ENCODE results near the gene CDC23. TPM values are rescaled to one million over a fixed set of nuclear protein-coding genes. Genes with fewer than 3 reads are reported as not detected.
"Not testable (repeated sequence)": the region's sequence is repeated elsewhere in the genome, so short reads cannot be mapped to it uniquely, and the experiment has no call there.

The CDC23 gene
- polyA plus RNA-seq, 4 donors: 5.9 to 36.7 (median 12.4) TPM

DNA sequence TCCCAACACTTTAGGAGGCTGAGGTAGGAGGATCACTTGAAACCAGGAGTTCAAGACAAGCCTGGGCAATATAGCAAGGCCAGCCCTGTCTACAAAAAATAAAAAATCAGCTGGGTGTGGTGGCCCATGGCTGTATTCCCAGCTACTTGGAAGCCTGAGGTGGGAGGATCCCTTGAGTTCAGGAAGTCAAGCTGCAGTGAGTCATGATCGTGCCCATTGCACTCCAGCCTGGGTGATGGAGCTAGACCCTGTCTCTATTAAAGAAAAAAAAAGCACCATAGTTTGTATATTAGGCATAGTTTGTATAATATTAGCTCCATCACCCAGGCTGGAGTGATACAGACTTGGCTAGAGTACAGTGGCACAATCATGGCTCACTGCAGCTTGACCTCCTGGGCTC, 64.3 kb downstream of the CDC23 start:
- no peaks in the 10 kb centered on the region for H3K36me3 ChIP-seq (ENCODE audit: control insufficient read depth in 3 of 3, insufficient read depth in 2 of 3, low read depth in 1 of 3, low read length in 3 of 3)
- no peak overlapping the region for H3K4me3 ChIP-seq (ENCODE audit: low read depth in 1 of 3, low read length in 3 of 3)
- no peak for FAIRE-seq
- WGBS, 3 donors: 12 to 32% (median 26%) methylated on average over 1 of the region's 1 CpG
- no peaks in the 10 kb centered on the region for H3K4me1 ChIP-seq (ENCODE audit: control insufficient read depth in 3 of 3, insufficient read depth in 2 of 3, low read depth in 1 of 3, low read length in 2 of 3)
- no peaks in the 10 kb centered on the region for H3K27me3 ChIP-seq (ENCODE audit: control insufficient read depth in 3 of 3, insufficient read depth in 3 of 3, low read length in 3 of 3)
- peak in 1 of 2 donors; percentile 62 for DNase-seq
- no peaks in the 10 kb centered on the region for H3K9me3 ChIP-seq (ENCODE audit: control insufficient read depth in 2 of 2, insufficient read depth in 1 of 2, low read depth in 1 of 2, low read length in 1 of 2)
- no peak overlapping the region for H3K27ac ChIP-seq (ENCODE audit: low read depth in 1 of 3, low read length in 2 of 3)

DNA sequence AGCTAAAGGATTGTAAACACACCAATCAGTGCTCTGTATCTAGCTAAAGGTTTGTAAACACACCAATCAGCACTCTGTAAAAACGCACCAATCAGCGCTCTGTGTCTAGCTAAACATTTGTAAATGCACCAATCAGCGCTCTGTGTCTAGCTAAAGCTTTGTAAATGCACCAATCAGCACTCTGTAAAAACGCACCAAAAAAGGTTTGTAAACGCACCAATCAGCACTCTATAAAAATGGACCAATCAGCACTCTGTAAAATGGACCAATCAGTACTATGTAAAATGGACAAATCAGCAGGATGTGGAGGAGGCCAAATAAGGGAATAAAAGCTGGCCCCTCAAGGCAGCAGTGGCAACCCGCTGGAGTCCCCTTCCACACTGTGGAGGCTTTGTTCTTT, 69.5 kb downstream of the CDC23 start:
- WGBS, 3 donors: 88 to 92% (median 89%) methylated on average over 5 to 6 of the region's 6 CpGs
- not testable (repeated sequence) for FAIRE-seq

DNA sequence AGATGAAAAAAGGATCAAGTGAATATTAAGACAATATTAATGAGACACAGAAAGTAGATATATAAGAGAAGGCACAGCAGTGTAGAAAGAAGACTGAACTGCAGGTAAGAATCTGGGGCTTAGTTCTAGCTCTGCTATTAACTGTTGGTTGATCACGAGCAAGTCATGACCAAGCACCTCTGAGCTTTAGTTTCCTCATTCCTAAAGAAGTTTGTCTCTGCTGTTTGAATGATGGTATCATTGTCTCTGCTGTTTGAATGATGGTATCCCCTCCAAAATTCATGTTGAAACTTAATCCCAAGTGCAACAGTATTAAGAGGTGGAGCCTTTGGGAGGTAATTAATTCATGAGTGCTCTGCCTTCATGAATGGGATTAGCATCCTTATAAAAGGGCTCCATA, 71.4 kb downstream of the CDC23 start:
- H3K4me3 ChIP-seq (ENCODE audit: low read depth in 1 of 3, low read length in 3 of 3): no peak overlapping the region
- no peak overlapping the region for H3K27ac ChIP-seq (ENCODE audit: low read depth in 1 of 3, low read length in 2 of 3)
- DNase-seq (no peak), FAIRE-seq (no peak)
- 36 to 66% (median 44%) methylated on average over 1 of the region's 1 CpG for WGBS, 3 donors
- no peaks in the 10 kb centered on the region for H3K27me3 ChIP-seq (ENCODE audit: control insufficient read depth in 3 of 3, insufficient read depth in 3 of 3, low read length in 3 of 3)
- no peaks in the 10 kb centered on the region for H3K9me3 ChIP-seq (ENCODE audit: control insufficient read depth in 2 of 2, insufficient read depth in 1 of 2, low read depth in 1 of 2, low read length in 1 of 2)
- H3K36me3 ChIP-seq (ENCODE audit: control insufficient read depth in 3 of 3, insufficient read depth in 2 of 3, low read depth in 1 of 3, low read length in 3 of 3): no peaks in the 10 kb centered on the region
- no peaks in the 10 kb centered on the region for H3K4me1 ChIP-seq (ENCODE audit: control insufficient read depth in 3 of 3, insufficient read depth in 2 of 3, low read depth in 1 of 3, low read length in 2 of 3)

More for the DNA sequence above, 69.5 kb downstream of the CDC23 start:
- H3K27ac ChIP-seq (ENCODE audit: low read depth in 1 of 3, low read length in 2 of 3); H3K4me1 ChIP-seq (ENCODE audit: control insufficient read depth in 3 of 3, insufficient read depth in 2 of 3, low read depth in 1 of 3, low read length in 2 of 3); H3K27me3 ChIP-seq (ENCODE audit: control insufficient read depth in 3 of 3, insufficient read depth in 3 of 3, low read length in 3 of 3); H3K36me3 ChIP-seq (ENCODE audit: control insufficient read depth in 3 of 3, insufficient read depth in 2 of 3, low read depth in 1 of 3, low read length in 3 of 3); H3K9me3 ChIP-seq (ENCODE audit: control insufficient read depth in 2 of 2, insufficient read depth in 1 of 2, low read depth in 1 of 2, low read length in 1 of 2); H3K4me3 ChIP-seq (ENCODE audit: low read depth in 1 of 3, low read length in 3 of 3); DNase-seq: not testable (repeated sequence)

DNA sequence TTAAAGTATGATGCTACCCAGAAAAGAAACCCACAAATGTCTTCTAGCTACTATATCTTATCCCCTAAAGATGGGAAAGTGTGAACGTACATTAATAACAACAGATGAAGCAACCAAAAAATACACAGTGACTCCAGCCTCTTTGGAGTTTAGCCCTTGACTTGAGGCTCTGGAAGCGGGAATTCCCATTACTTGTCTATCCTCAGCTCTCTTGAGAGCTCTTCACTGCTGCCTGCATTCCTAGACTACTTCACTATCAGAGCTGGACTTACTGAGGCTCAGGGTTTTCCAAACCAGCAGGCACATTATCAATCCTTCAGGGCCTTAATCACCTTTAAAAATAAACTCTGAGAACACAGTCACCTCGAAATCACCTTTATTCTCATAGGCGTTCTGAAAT, 72.9 kb downstream of the CDC23 start:
- H3K27me3 ChIP-seq (ENCODE audit: control insufficient read depth in 3 of 3, insufficient read depth in 3 of 3, low read length in 3 of 3): no peaks in the 10 kb centered on the region
- WGBS, 3 donors: 64 to 71% (median 67%) methylated on average over 4 of the region's 4 CpGs
- no peaks in the 10 kb centered on the region for H3K36me3 ChIP-seq (ENCODE audit: control insufficient read depth in 3 of 3, insufficient read depth in 2 of 3, low read depth in 1 of 3, low read length in 3 of 3)
- no peak overlapping the region for H3K4me3 ChIP-seq (ENCODE audit: low read depth in 1 of 3, low read length in 3 of 3)
- no peak for DNase-seq
- H3K27ac ChIP-seq (ENCODE audit: low read depth in 1 of 3, low read length in 2 of 3): no peak overlapping the region
- no peaks in the 10 kb centered on the region for H3K9me3 ChIP-seq (ENCODE audit: control insufficient read depth in 2 of 2, insufficient read depth in 1 of 2, low read depth in 1 of 2, low read length in 1 of 2)
- no peaks in the 10 kb centered on the region for H3K4me1 ChIP-seq (ENCODE audit: control insufficient read depth in 3 of 3, insufficient read depth in 2 of 3, low read depth in 1 of 3, low read length in 2 of 3)
- no peak for FAIRE-seq

DNA sequence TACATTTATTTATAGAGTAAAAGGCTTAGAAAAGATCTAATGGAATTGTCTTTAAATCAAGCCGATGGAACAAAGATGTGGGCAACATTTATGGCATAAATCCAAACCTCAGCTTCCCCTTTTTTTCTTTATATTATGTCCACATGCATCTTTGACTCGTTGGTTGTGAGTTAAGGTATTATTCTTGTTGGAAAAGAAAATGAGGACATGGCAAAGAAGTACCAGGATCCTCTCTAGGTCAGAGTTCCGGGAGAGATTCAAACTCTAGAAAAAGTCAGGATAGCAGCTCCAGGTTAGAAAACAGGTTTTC, 73.4 kb downstream of the CDC23 start:
- Histone ChIP-seq H3K4me3 (ENCODE audit: low read depth in 1 of 3, low read length in 3 of 3) (no peak overlapping the region), H3K36me3 (ENCODE audit: control insufficient read depth in 3 of 3, insufficient read depth in 2 of 3, low read depth in 1 of 3, low read length in 3 of 3) (no peaks in the 10 kb centered on the region), H3K9me3 (ENCODE audit: control insufficient read depth in 2 of 2, insufficient read depth in 1 of 2, low read depth in 1 of 2, low read length in 1 of 2) (no peaks in the 10 kb centered on the region), H3K4me1 (ENCODE audit: control insufficient read depth in 3 of 3, insufficient read depth in 2 of 3, low read depth in 1 of 3, low read length in 2 of 3) (no peaks in the 10 kb centered on the region), H3K27ac (ENCODE audit: low read depth in 1 of 3, low read length in 2 of 3) (no peak overlapping the region), H3K27me3 (ENCODE audit: control insufficient read depth in 3 of 3, insufficient read depth in 3 of 3, low read length in 3 of 3) (no peaks in the 10 kb centered on the region)
- FAIRE-seq (no peak), DNase-seq (no peak)
- WGBS, 3 donors: 58% methylated on average over 3 of the region's 3 CpGs

DNA sequence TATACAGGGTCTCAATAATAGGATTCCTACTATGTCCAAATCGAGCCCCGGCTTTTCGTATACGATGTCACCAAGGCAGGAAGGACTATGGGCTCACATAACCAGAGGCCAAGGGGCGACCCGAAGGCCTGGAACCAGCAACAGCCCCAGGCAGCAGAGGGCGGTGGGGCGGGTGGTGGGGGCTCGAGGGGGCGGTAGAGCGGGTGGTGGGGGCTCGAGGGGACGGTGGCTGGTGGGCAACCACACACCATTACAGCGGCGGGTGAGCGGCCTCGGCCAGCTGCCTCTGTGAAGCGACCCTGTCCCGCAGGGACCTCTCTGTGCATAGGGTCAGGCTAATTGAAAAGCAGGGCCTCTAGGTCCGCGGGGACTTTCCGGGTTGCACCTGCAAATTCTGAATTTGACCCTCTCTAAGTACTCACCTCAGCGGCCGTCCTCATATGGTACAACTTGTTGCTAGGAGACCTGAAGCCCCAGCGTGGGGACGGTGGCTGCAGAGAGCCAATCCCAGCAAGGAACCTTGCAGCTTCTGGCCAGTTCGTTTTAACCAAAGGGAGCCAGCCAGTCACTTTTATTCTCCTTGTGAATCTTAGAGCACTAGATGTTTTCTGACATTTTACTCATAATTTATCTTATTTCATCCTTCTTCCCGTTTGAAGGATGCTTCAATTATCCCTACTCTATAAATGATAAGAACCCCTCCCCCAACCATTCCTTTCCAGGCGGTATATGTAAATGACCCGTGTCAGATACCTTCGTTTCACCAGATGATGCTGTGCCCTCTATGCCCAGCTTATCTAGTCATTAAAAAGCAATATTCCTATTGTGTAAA, 74.0 kb downstream of the CDC23 start, which contains the start of gene NME5:
NME5 (minus strand) TSS at position 480 of the 832 bp plus-strand sequence. CDS start 648 bp downstream, outside the sequence.
- FAIRE-seq: no peak
- H3K4me1 ChIP-seq (ENCODE audit: control insufficient read depth in 3 of 3, insufficient read depth in 2 of 3, low read depth in 1 of 3, low read length in 2 of 3): no peaks in the 10 kb centered on the region
- WGBS, 3 donors: 5 to 8% (median 8%) methylated on average over 24 to 31 of the region's 31 CpGs

More for the DNA sequence above, 74.0 kb downstream of the CDC23 start, which contains the start of gene NME5:
- Histone ChIP-seq H3K27ac (ENCODE audit: low read depth in 1 of 3, low read length in 2 of 3) (no peak within 1 kb of the TSS), H3K36me3 (ENCODE audit: control insufficient read depth in 3 of 3, insufficient read depth in 2 of 3, low read depth in 1 of 3, low read length in 3 of 3) (no peaks in the 10 kb centered on the region), H3K4me3 (ENCODE audit: low read depth in 1 of 3, low read length in 3 of 3) (peak within 1 kb of the TSS; percentile 9 to 58 (median 38)), H3K27me3 (ENCODE audit: control insufficient read depth in 3 of 3, insufficient read depth in 3 of 3, low read length in 3 of 3) (no peaks in the 10 kb centered on the region), H3K9me3 (ENCODE audit: control insufficient read depth in 2 of 2, insufficient read depth in 1 of 2, low read depth in 1 of 2, low read length in 1 of 2) (no peaks in the 10 kb centered on the region)
- DNase-seq: peak; percentile 32 to 69

Other genes starting within 250 kb of the CDC23 start
- 10 to 100 TPM in 2 of 4 donors, 1 to 10 TPM in 2; 5.8 to 21.9 (median 8.8) TPM for gene FAM13B, start 180.2 kb downstream of the CDC23 start, polyA plus RNA-seq
- gene WNT8A, start 129.3 kb downstream of the CDC23 start, polyA plus RNA-seq: not detected
- 1 to 10 TPM in 2 of 4 donors, not detected in 2; 1.3 to 1.8 TPM for gene NME5, start 73.9 kb downstream of the CDC23 start, polyA plus RNA-seq
- 10 to 100 TPM; 17.0 to 82.6 (median 28.3) TPM for gene BRD8, start 34.7 kb downstream of the CDC23 start, polyA plus RNA-seq
- 10 to 100 TPM in 2 of 4 donors, 1 to 10 TPM in 1, under 1 TPM in 1; 0.27 to 11.7 (median 6.3) TPM for gene KIF20A, start 34.2 kb downstream of the CDC23 start, polyA plus RNA-seq
- gene GFRA3, start 61.3 kb upstream of the CDC23 start, polyA plus RNA-seq: 1 to 10 TPM in 2 of 4 donors, under 1 TPM in 1, not detected in 1; 0.67 to 4.2 (median 1.1) TPM
- gene CDC25C, start 118.5 kb upstream of the CDC23 start, polyA plus RNA-seq: 1 to 10 TPM in 3 of 4 donors, under 1 TPM in 1; 0.54 to 8.8 (median 5.0) TPM
- gene FAM53C, start 124.9 kb upstream of the CDC23 start, polyA plus RNA-seq: 10 to 100 TPM in 2 of 4 donors, 1 to 10 TPM in 2; 5.4 to 28.1 (median 8.5) TPM
- gene KDM3B, start 139.4 kb upstream of the CDC23 start, polyA plus RNA-seq: 10 to 100 TPM; 18.6 to 63.2 (median 25.2) TPM
- gene REEP2, start 225.7 kb upstream of the CDC23 start, polyA plus RNA-seq: 10 to 100 TPM in 1 of 4 donors, 1 to 10 TPM in 3; 2.2 to 14.2 (median 4.3) TPM